Esophagus (tissue), 2 donors: ENCODE measurements around the gene AJM1. TPM values are rescaled to one million over a fixed set of nuclear protein-coding genes. Genes with fewer than 3 reads are reported as not detected.

ENCODE experiments used
- H3K27ac ChIP-seq, 2 donors: one replicate each; pipeline ENCODE4 v1.5.1; 2013; ENCODE audit warnings: low read depth in 2 of 2, mild to moderate bottlenecking in 2 of 2, inconsistent platforms in 1 of 2, low read length in 1 of 2, moderate library complexity in 1 of 2
- H3K27me3 ChIP-seq, 2 donors: one replicate each; pipeline ENCODE4 v1.6.1; 2013; ENCODE audit warnings: low read length in 2 of 2, control low read depth in 1 of 2, mild to moderate bottlenecking in 1 of 2; ENCODE audit not compliant: insufficient read depth in 2 of 2, control insufficient read depth in 1 of 2
- H3K36me3 ChIP-seq, 2 donors: one replicate each; pipeline ENCODE4 v1.6.1; 2013; ENCODE audit warnings: low read length in 1 of 2; ENCODE audit not compliant: control insufficient read depth in 2 of 2, insufficient read depth in 2 of 2
- H3K4me1 ChIP-seq, 2 donors: one replicate each; pipeline ENCODE4 v1.6.1; 2013; ENCODE audit warnings: low read length in 1 of 2; ENCODE audit not compliant: control insufficient read depth in 2 of 2, insufficient read depth in 2 of 2
- H3K4me3 ChIP-seq, 2 donors: one replicate each; pipeline ENCODE4 v1.5.1; 2013; ENCODE audit warnings: low read length in 2 of 2, mild to moderate bottlenecking in 2 of 2, low read depth in 1 of 2, moderate library complexity in 1 of 2
- H3K9me3 ChIP-seq, 2 donors: one replicate each; pipeline ENCODE4 v1.6.1; 2013; ENCODE audit warnings: mild to moderate bottlenecking in 2 of 2, low read depth in 1 of 2, low read length in 1 of 2, moderate library complexity in 1 of 2; ENCODE audit not compliant: control insufficient read depth in 2 of 2, insufficient read depth in 1 of 2
- WGBS, 2 donors: extraction: QIAGEN DNeasy Blood & Tissue Kit; methylation state at CpG; one replicate each; pipeline ENCODE4 v1.1.7; 2013; 5-methylcytosine and 5-hydroxymethylcytosine counted together
- polyA plus RNA-seq, 2 donors: library from polyadenylated mRNA; stranded (reverse); fragments of 200-250 nt; gene quantifications; one replicate each; pipeline ENCODE4 v1.2.3, GENCODE V29; 2013
- donor health status: healthy with polysubstance abuse.
- donor health status: Bipolar disorder and iron deficiency.

The AJM1 gene
- polyA plus RNA-seq, 2 donors: 1.9 to 3.7 TPM

DNA sequence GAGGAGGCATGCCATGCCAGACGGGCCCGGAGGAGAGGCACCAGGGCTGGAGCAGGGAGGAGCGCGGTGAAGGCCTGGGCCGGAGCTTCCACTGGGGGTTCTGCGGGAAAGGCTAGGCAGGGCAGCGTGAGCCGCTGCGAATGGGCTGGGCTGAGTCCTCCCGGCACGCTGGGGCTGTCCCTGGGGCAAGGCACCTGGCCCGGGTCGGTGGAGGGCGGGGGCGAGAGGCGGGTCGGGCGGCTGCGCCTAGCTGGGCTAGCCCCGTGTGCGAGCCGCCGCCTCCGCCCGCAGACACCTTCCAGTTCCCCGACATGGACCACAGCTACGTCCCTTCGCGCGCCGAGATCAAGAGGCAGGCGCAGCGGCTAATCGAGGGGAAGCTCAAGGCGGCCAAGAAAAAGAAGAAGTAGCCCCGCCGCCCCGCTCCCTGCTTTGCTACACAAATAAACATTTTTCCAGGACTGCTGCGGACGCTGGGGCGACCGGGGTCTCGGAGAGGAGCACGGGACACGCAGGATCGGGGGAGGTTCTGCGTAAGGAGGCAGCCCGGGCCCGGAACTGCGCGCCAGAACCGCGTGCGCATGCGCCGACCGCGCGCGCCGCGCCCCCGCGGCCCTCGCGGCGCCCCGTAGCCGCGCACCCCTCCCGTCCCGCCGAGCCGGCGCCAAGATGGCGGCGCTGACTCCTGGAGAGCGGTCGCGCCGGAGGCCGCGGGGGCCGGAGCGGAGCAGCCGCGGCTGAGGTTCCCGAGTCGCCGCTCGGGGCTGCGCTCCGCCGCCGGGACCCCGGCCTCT lies 34.8 kb upstream of the AJM1 start, which contains the start of gene RABL6:
TSS of gene RABL6 (plus strand) at position 668 of the 794 bp plus-strand sequence. CDS start 249 bp downstream, outside the sequence.
- WGBS, 2 donors: 0% methylated on average over 71 to 96 of the region's 96 CpGs

DNA sequence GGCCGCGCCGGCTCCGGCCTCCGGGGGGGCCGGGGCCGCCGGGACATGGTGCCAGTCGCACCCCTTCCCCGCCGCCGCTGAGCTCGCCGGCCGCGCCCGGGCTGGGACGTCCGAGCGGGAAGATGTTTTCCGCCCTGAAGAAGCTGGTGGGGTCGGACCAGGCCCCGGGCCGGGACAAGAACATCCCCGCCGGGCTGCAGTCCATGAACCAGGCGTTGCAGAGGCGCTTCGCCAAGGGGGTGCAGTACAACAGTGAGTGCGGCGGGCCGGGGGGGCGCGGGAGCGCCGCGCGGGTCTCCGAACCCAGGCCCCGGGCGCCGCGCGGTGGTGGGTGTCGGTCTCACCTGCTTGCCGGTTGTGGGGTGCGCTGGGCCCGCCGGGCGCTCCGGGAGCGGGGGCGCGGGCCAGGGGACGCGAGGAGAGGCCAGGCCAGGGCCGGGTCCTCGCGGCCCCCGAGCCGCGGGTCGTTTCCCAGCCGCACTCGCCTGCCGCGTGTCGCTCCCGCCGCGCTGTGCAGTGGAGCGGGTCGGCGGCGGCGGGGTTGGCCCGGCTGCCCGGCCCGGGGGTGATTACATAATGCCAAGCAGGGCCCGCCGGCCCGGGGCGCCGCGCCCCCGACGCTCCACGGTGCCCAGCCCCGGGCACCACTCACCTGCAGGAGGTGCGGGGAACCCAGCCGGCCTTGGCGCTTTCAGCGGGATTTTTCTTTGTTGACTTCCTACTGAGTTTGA lies 34.0 kb upstream of the AJM1 start:
- WGBS, 2 donors: 0 to 1% methylated on average over 59 to 93 of the region's 93 CpGs
- Histone ChIP-seq H3K27ac (peak overlapping the region; percentile 81 to 97), H3K27me3 (no peaks in the 10 kb centered on the region), H3K9me3 (no peaks in the 10 kb centered on the region), H3K36me3 (peaks cover 0 to 5% of the 10 kb centered on the region in 2 donors), H3K4me3 (peak overlapping the region; percentile 87 to 99), H3K4me1 (peaks cover 9 to 30% of the 10 kb centered on the region in 2 donors)

More for the DNA sequence above, 34.8 kb upstream of the AJM1 start, which contains the start of gene RABL6:
- no peaks in the 10 kb centered on the region for H3K9me3 ChIP-seq
- H3K36me3 ChIP-seq: no peaks in the 10 kb centered on the region
- peaks cover 9 to 30% of the 10 kb centered on the region in 2 donors for H3K4me1 ChIP-seq
- H3K27me3 ChIP-seq: no peaks in the 10 kb centered on the region
- H3K27ac ChIP-seq: peak within 1 kb of the TSS; percentile 97
- H3K4me3 ChIP-seq: peak within 1 kb of the TSS; percentile 87 to 99

DNA sequence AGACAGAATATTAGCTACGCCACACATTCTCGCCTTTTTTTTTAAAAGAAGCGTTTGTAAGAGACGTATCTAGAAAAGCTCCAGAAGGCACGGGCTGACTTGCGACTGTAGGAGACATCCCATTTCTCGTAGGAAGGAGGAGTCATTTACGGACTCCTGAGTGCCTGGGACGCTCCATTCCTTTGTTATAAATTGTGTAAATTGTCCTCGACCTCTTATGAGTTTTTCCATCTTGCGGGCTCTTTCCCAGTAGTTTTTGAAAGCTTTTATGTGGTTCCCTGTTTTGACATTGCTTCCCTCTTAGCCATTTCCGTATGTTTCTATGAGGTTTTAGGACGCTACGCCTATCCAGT lies 33.5 kb upstream of the AJM1 start:
- Histone ChIP-seq H3K36me3 (peaks cover 0 to 5% of the 10 kb centered on the region in 2 donors), H3K4me1 (peaks cover 9 to 30% of the 10 kb centered on the region in 2 donors), H3K4me3 (peak overlapping the region; percentile 87 to 99), H3K27me3 (no peaks in the 10 kb centered on the region), H3K27ac (peak overlapping the region in 1 of 2 donors; percentile 97), H3K9me3 (no peaks in the 10 kb centered on the region)
- WGBS, 2 donors: 3% methylated on average over 14 of the region's 14 CpGs

DNA sequence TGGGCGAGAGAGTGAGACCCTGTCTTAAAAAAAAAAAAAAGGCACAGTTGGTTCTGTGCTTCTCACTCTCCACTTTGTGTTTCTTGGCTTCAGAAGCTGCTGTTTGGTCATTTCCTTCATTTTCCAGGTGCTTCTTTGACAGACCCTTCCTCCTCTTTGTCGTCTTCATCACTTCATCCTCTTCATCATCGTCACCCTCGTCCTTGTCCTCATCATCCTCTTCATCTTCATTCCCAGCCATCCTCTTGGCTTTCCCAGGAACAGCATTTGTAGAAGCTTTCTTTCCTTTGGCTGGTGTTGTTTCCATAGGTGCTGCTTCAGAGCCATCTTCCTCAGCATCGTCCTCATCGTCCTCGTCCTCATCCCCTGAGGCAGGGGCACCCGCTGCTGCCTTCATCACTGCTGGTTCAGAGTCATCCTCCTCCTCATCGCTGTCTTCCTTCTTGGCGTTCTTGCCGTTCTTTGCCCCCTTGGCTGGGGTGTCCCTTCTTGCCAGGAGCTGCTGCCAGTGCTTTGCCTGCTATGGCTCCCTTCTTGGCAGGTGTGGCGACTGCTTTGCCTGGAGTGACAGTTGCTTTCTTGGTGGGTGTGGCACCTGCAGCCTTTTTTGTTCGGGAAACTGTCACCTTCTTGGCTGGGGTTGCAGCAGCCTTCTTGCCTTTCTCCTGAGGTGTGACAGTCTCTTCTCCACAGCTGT lies 27.4 kb upstream of the AJM1 start:
- Histone ChIP-seq H3K9me3 (no peaks in the 10 kb centered on the region), H3K27me3 (no peaks in the 10 kb centered on the region), H3K4me1 (no peaks in the 10 kb centered on the region), H3K27ac (no peak overlapping the region), H3K4me3 (no peak overlapping the region), H3K36me3 (peaks cover 0 to 5% of the 10 kb centered on the region in 2 donors)
- 89 to 91% methylated on average over 13 of the region's 13 CpGs for WGBS, 2 donors

DNA sequence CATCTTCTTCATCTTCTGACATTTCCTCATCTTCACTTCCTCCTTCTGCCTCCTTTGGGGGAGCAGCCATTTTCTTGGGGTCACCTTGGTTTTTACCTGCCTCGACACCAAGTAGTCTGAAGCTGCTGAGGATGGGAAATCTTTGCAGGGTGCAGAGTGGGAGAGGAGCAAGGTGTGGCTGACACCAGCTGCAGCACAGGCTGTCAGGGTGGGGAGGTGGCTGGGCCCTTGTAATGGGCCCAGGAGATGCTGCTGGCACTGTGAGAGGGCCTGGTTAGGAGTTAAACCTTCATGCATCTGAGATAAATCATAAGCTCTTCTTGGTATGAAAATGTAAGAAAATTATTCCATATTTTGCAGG lies 26.9 kb upstream of the AJM1 start:
- H3K4me1 ChIP-seq: no peaks in the 10 kb centered on the region
- peaks cover 0 to 5% of the 10 kb centered on the region in 2 donors for H3K36me3 ChIP-seq
- WGBS, 2 donors: 0 to 14% methylated on average over 1 of the region's 1 CpG
- H3K9me3 ChIP-seq: no peaks in the 10 kb centered on the region
- no peak overlapping the region for H3K27ac ChIP-seq
- no peak overlapping the region for H3K4me3 ChIP-seq
- H3K27me3 ChIP-seq: no peaks in the 10 kb centered on the region

DNA sequence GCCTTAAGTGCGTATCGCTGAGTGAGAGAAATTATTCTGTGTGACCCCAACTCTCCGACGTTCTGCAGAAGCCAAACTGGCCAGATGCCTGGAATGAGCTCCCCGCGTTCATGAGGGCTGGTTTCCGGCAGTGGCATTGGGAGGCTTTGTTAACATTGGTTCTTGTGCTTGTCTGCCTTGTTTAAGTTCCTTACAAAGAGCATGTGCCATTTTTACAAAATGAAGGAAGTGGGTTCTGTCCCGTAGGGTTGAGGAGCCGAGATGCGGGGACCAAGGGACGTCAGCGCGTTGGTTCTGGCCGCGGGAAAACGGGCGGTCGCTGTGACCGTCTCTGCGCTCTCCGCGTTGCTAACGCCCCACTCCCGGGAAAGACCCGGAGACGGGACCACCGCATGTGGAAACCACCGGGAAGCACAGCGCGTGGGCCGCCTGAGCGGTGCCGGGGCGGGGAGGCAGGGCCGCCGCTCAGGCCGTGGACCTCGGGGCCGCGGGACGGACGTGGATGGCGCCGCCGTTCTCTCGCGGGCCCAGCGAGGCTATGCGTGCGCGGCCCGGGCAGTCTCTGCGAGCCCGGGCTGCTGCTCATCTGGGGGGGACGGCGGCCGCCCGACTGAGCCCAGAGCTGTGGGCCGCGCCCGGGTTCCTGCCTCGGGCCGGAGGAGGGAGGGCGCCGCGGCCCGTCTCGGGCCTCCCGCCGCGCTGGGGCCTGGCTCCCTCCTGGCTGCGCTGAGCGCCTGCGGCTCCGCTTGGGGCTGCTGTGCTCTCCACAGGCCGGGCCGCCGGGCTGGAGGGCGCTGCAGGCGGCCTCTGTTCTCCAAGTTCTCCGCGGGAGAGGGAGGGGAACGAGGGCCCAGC lies 21.1 kb upstream of the AJM1 start:
- no peaks in the 10 kb centered on the region for H3K27me3 ChIP-seq
- no peaks in the 10 kb centered on the region for H3K9me3 ChIP-seq
- H3K4me1 ChIP-seq: no peaks in the 10 kb centered on the region
- 51 to 54% methylated on average over 75 to 83 of the region's 83 CpGs for WGBS, 2 donors
- no peak overlapping the region for H3K27ac ChIP-seq
- peaks cover 12 to 18% of the 10 kb centered on the region in 2 donors for H3K36me3 ChIP-seq
- peak overlapping the region; percentile 17 to 22 for H3K4me3 ChIP-seq

DNA sequence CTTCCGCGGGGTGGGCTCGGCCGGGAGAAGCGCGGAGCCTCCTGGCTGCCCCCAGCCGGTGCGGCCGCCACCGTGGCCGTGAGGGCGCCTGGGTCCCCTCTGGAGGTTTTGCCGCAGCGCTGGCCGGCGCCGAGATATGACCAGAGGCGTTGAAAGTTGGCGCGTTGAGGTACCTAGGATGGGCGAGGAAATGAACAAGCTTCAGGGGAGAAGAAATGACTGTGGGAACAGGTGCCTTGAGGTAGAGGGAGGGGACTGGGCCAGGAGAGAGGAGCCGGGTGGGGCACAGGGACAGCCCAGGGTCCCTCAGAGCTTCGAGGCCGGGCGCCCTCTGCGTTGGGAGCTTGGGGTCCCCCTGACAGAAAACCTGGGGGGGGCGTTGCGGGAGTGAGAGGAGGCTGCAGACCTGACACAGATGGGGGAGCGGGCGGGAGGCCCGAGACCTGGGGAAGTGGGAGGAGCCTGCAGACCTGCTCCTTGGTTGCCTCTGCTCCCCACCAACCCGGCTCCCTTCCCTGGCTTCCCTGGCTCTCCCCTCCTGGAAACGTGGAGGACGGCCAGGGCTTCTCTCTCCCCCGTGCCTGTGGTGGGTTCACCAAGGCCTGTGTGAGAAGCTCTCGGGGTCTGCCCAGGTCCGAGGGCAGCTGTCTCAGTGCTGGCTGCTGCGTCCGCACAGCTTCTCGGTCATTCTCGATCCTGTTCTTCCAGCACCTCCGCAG lies 20.3 kb upstream of the AJM1 start:
- no peak overlapping the region for H3K4me3 ChIP-seq
- 81 to 86% methylated on average over 41 to 42 of the region's 42 CpGs for WGBS, 2 donors
- H3K27ac ChIP-seq: no peak overlapping the region
- H3K27me3 ChIP-seq: no peaks in the 10 kb centered on the region
- no peaks in the 10 kb centered on the region for H3K9me3 ChIP-seq
- H3K36me3 ChIP-seq: peaks cover 13 to 22% of the 10 kb centered on the region in 2 donors
- H3K4me1 ChIP-seq: no peaks in the 10 kb centered on the region

DNA sequence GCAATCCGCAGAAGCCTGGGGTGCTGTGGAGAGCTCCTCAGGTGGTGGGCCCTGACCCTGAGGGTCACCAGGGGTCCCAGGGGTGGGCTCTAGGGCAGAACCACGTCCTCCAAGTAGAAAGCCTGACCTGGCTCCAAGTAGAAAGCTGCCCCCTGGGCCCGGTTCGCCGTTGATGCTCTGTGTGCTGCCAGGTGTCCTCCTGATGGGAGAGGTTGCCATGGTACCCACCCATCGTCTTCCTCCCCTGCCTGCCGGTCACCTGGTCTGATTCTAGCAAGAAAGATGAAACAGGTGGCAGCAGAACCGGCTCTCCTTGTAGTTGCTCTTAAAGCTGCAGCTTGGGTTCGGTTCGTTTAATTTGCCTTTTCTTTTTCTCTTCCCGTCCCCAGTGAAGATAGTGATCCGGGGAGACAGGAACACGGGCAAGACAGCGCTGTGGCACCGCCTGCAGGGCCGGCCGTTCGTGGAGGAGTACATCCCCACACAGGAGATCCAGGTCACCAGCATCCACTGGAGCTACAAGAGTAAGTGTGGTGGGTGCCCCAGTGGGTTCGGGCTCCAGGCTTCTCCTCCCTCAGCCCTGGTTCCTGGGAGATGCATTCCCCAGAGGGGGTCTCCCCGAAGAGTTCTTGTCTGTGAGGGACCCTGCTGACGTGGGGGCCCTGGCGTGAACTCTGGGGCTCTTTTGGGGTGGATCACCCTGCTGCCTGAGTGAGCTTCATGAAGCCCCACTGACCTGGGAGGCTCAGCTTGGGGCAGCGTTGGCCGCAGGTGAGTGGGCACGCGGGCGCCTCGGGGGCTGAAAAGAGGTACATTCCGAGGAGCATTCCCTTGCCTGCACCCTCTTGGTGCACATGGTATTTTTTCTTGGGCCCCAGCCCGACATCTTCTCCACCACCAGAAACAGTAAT lies 18.9 kb upstream of the AJM1 start:
- Histone ChIP-seq H3K4me1 (no peaks in the 10 kb centered on the region), H3K27ac (no peak overlapping the region), H3K36me3 (peaks cover 13 to 29% of the 10 kb centered on the region in 2 donors), H3K4me3 (no peak overlapping the region), H3K27me3 (no peaks in the 10 kb centered on the region), H3K9me3 (no peaks in the 10 kb centered on the region)
- WGBS, 2 donors: 86 to 87% methylated on average over 30 of the region's 30 CpGs
